Keratinocyte (primary cell): ENCODE results near the gene ZNF219.

Experiments
- EZH2 ChIP-seq: IDR thresholded peaks from one replicate; pipeline ENCODE4 v1.6.1; 2012; ENCODE audit warnings: inconsistent platforms, mild to moderate bottlenecking, low read length, moderate library complexity
- TF ChIP-seq, protein P1 (sequence below), 3 experiments: IDR thresholded peaks in 1 of 3; conservative IDR thresholded peaks in 1 of 3; optimal IDR thresholded peaks in 1 of 3; 2 replicates in 2 of 3; 3 replicates in 1 of 3; pipeline versions ENCODE3 to v1.5.1; 2011; ENCODE audit warnings: low read length in 3 of 3, mild to moderate bottlenecking in 3 of 3, moderate library complexity in 2 of 3, control low read depth in 1 of 3, inconsistent platforms in 1 of 3; ENCODE audit not compliant: insufficient read depth in 2 of 3; ENCODE audit errors: extremely low read depth in 1 of 3

GRCh38 chr14:21070610-21071224 is 27.7 kb downstream of the ZNF219 start:
- TF ChIP-seq, protein P1, sequence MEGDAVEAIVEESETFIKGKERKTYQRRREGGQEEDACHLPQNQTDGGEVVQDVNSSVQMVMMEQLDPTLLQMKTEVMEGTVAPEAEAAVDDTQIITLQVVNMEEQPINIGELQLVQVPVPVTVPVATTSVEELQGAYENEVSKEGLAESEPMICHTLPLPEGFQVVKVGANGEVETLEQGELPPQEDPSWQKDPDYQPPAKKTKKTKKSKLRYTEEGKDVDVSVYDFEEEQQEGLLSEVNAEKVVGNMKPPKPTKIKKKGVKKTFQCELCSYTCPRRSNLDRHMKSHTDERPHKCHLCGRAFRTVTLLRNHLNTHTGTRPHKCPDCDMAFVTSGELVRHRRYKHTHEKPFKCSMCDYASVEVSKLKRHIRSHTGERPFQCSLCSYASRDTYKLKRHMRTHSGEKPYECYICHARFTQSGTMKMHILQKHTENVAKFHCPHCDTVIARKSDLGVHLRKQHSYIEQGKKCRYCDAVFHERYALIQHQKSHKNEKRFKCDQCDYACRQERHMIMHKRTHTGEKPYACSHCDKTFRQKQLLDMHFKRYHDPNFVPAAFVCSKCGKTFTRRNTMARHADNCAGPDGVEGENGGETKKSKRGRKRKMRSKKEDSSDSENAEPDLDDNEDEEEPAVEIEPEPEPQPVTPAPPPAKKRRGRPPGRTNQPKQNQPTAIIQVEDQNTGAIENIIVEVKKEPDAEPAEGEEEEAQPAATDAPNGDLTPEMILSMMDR (optimal IDR thresholded peaks at IDR 0.05 in 1 of 3, IDR thresholded peaks at IDR 0.05 in 1 of 3, conservative IDR thresholded peaks at IDR 0.05 in 1 of 3; ENCODE audit: extremely low read depth in 1 of 3, insufficient read depth in 2 of 3, low read length in 3 of 3) = no peak
- TF ChIP-seq EZH2 = no peak
